Measurements from ENCODE around the gene NUB1.

The NUB1 gene

DNA sequence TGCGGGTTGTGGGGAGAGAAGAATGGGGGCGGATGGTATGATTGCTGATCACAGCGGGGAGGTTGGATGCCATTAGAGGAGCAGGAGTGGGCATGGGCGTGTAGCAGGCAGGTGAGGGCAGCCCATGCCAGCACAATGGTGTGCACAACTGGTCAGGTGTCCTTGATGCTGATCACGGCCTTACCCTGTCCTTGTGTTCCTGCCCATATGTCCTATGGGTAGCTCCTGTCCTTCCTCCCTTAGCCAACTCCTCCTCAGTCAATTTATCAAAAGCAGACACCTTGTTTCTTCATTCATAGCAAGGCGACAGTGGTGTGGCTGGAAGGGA lies 37.5 kb downstream of the NUB1 start:
- DNase-seq = no peak

DNA sequence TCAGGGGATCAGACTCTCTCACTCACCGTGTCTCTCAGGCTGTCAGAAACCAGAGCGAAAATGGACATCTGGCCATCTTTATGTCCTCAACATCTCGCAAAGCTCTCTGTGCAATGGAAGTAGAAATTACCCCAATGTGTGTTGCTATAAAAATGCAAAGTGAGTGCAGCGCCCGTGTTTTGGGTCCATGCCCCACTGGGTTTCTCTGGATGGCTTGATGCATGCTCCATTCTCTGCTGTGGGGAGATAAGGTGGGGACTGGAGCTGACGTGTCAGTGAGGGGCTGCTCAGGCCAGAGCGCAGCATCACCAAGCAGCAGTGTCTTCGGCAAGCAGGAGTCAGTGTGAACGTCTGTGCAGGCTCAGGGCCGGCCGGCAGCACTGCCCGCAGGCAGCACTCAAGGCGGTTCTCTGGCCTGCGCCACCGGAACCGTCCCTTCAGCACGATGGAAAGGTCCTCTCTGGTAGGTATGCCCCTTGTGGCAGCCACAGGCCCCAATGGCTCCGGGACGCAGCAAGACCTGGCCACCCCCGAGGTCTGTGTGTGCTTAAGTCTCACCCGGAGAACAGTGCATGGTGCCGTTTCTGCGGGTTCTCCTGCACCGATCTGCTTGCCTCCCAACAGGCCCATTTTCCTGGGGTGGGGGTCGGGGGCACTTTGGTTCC lies 38.1 kb downstream of the NUB1 start:
- no peak for DNase-seq

DNA sequence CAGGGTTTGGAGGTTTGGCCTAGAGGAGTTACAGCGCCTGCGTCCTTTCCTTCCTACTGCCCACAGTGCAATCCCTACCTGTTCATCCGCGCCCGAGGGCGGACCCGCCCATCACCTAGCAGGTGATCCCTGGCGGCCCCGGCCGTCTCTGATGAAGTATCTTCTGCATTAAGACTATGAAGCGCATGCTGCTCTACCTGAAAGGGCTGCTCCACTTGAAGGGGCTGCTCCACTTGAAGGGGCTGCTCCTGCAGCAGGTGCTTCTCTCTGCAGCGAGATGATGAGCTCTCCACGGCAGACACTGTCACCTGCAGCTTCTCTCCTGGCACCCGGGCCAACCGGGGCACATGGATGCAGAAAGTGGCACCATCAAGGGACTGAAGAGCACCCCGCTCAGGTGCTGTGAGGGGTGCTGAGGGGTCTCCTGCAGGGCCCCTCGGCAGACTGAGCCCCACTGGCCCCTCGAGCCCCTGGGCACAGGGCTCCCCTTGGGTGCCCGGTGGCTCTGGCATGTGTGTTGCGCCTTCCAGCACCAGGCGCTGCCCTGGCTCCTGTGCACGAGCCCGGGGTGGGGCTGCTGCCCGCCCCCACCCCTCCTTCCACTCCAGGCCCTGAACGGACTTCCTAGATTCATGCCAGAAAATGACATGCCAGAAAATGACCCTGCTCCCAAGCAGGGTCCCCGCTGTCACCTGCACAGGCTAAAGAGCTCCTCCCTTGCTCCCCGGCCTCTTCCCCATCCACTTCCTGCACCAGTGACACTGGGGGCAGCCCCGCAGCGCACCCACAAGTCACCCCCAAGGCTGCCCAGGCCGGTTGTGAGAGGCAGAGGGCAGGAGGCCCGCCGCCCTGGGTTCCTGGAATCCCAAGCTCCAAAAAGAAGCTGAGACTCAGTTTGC lies 38.8 kb downstream of the NUB1 start:
- DNase-seq = no peak

DNA sequence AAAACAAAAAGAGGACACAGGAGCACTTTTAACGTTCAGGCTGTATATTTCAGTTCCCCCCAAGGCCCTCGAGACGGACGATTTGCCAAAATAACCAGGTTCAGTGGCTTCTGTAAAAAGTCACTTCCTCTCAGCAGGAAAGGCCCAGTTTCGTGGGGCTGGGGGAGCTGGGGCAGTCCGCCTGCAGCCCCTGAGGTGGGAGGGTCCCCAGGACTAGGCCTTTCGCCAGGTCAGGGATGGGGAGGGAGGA lies 39.4 kb downstream of the NUB1 start:
- no peak for DNase-seq

DNA sequence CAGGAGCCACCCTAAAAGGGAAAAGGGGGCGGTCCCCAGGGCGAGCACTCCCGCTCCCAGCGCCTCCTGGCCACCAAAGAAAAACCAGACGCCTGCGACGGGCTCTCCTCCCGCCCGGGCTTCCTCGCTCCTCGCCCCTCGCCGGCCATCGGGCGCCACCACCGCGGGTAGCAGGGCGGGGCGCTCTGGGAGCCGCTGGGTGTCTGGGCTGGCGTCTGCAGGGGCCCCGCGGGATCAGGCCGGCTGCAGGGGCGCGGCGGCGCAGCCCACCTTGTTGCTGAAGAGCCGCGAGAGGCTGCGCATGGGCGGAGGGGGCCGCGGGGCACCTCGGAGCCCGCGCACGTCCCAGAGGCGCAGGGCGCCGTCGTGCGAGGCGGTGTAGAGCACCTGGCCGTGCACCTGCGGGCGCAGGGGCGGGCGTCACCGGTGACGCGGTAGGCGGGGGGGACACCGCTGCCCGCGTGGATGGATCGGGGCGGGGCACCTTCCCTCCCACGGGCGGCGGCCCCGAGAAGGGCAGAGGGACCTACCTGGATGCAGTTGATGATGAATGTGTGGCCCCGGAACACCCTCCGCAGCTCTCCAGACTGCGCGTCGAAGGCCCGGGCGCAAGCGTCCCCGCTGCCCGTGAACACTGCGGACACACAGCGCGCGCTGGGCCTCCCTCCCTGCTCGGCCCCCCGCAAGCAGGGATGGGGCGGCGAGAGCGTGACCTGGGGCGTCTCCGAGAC lies 39.9 kb downstream of the NUB1 start:
- DNase-seq = peak; percentile 36

DNA sequence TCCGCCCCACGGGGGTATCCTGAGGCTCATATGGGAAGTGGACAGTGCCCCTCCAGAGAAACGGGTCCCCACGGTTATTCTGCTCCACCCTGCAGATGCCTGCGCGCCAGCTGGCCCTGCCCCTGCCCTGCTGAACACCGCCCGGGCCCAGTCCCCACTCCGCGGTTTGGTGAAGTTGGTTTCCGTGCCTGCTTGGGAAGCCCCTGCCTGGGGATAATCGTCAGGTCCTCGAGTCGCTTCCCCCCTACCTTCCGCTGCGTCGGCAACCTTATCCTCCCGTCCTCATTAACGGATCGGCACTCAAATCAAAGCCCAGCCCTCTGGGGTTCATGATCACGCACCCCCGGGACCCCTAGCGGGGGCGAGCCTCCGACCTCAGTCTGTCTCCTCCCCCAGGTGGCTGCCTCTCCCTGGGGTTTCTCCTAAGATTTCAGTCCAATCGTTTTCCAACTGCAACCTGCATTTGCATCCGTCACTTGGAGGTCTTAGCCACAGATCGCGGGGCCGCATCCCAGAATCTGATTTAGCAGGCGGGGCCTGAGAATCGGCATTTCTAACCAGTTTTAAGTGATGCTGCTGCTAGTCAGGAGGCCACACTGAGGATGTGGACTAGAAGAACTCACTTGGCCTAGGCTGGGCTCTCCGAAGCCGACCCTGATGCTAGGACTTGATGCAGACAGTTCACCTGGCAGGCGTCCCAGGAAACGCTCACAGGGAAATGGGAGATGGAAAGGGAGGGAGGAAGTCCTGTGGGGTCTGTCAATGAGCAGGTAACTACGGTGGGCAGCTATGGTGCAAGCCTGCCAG lies 40.7 kb downstream of the NUB1 start:
- DNase-seq = no peak

DNA sequence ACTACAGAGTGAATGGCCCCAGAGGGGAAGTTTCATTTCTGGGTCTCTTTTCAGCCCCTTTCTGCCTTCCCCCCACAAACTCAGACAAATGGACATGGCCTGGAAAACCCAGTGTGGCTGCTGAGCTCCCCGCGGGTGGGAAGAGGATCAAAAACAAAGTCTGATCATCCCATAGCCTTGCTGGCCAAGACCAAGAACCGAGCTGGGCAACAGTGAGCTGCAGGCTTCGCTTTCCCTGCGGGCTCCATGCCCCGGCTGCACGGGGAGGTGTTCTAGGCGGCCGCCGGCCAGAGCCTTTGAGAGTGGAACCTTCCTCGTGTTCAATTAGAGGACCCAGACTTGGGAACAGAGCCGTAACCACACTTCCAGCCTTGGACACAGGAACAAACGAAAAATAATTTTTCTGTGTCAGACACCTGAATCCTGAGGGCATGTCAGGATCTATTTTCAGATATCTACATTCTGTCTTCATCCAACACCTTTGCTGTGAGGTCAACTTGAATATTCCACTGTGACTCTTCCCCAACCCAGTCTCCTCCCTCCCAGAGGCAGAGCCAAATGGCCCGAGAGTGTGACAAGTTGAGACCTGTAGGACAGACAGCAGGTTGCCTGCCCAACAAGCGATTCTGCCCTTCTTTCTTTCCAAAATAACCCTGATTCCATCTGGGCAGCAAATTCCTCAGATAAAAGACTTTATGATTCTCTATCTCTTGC lies 42.2 kb downstream of the NUB1 start:
- DNase-seq = no peak

DNA sequence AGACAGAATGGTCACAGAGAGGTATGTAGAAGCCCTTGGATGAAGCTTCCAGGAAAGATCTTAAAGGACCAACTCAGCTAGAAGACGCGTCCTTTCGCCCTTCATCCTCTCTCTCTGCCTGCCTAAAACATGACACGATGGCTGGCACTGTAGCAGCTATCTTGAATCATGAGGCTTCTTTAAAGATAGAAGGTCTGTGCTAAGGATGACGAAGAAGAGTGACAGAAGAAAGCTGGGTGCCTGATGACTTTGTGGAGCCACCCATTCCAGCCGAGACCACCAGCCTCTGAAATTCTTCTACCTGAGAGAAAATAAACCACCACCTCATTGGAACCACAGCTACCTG lies 42.7 kb downstream of the NUB1 start:
- no peak for DNase-seq

DNA sequence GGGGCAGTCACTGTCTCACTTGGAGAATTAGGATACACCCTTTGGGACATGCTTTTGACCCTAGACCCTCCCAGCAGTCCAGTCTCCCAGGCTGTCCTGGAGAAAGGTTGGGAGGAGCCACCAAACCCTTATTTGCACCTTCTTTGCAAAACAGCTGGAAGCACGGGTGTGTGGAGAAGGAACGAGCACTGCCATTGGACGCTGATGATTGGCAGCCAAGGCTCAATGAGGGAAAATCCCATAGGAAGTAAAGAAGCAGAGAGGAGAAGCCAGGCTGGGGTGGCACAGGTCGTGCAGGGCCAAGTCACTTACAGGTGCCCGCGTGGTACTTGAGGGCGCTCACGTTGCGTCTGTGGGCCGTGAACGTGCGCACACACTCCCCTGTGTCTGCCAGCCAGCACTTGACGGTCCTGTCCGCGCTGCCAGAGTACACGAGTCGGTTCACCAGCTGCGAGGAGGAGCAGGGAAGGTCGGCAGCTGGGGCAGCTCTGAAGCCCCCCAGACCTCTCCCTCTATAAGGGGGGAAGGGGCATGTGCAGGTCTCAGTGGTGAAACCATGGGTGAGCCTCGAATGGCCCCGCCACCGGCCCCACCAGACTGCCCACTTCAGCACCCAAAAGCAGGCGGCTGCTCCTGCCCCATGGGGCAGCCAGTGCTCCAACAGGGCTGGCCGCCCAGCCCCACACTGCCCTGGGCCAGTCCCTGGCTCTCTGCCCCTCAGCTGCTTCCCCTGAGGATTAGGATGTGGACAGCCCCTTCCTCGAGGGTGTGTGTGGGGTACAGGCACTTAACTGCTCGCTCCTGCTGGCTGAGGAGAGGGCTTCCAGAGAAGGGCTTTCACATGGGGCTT lies 43.4 kb downstream of the NUB1 start:
- DNase-seq = no peak

DNA sequence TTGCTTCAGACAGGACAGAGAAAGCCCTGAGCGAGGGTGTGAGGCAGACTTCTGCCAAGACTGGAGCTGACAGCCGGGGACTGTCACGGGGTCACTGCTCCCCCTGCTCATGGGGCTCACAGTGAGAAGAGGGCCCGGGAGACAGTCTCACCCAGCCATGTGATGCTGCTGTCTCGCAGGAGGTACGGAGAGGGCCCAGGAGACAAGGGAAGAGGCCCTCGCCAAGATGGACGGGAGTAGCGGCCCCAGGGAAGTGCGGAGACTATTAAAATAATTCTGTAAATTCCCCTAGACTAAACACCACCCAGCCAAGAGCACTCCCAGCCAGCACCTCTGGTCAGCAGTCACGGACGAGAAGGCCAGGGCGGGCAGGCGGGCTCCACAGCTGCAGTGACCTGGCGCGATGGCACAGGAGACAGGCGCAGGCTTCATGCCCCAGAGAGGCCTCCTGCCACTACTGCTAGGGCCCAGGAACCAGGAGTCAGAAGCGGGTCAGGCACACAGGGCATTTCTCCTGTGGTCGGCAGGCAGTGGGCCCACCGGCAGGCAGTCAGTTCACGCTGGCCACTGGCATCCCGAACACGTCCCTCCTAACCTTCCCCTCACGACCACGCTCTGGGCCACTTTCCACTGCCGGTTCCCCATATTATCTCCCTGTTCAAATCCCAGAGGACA lies 44.2 kb downstream of the NUB1 start:
- DNase-seq = no peak

DNA sequence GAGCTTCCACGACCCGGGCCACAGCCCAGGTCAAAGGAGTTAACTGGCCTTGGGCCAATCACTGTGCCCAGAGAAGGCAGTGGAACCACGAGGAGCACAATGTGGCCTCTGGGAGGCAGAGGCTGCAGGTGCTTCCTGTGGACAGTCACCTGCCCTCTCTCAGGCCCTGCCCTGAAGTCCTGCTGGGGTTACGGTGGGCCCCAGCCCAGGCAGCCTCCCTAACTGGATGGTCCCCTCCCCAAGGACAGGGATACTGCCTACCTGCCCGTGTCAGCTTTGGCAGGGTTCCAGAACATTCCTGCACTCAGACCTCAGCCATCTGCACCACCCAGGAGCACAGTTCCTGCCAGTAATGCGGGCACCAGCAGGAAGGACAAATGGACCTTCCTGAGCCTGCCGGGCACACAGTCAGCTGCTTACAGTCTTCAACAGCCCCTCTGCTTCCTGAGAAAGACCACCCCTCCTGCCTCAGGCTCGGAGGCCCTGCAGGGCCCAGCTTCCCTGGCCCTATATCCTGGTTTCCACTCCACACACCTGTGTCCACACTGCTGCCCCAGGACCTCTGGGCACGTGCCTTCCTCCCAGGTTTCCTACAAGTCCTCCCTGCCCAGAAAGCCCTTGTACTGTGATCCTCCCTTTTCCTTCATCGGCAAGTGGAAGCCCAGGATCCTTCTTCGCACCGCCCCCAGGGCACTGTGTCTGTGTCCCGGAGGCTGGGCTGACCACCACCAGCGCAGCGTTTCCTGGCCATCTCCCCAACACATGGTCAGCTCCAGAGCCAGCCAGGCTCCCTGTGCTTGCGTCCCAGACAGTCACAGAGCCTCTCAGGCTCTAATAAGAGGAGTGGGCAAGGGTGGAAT lies 44.9 kb downstream of the NUB1 start:
- no peak for DNase-seq

DNA sequence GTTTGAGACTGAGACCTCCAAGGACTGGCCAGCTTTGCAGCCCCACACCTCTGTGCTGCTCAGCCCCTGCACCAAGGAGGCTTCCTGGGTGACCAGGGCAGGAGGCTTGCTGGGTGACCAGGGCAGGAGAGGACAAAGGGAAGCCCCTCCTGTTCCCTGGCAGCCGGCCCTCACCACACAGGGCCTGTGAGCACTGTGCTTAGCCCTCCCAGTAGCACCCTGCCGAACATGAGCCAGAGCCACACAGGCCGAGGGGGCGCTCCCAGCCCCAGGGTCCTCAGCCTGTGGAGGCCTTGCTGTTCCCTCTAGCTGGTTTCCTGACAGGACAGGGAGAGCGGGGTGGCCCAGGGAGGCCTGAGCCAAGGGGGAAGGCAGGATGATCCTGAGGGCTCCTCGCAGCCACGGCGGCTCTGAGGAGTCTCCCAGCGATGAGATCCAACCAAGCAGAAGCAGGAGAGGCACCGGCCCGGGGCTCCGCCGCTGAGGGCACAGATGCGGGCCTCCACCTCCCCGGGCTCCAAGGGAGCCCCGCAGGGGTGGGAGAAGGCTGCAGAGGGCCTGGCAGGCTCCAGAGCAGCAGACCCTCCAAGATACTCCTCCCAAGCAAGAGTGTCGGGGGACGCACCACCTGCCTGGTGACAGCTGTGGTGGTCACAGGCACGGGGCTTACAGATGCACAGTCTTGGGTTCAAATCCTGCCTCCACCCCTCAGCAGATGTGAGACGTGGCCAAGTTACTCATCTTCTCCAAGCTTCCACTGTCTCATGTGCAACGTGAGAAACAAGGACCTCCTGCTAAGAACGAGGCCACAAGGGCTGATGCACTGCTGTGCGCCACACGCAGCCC lies 45.8 kb downstream of the NUB1 start:
- DNase-seq = no peak

DNA sequence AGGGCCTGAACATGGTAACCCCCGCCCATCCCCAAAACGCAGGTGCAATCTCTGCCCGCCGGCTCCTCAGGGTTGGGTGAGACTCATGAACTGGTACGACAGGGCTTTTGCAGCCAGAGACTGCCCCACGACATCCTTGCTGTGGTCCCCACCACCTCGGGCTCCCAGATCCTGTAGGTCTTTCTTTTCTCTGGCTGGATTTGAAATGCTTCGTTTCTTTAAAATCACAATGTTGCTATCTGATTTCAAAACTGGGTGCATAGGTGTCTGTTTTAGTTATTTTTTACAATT lies 46.3 kb downstream of the NUB1 start:
- no peak for DNase-seq

DNA sequence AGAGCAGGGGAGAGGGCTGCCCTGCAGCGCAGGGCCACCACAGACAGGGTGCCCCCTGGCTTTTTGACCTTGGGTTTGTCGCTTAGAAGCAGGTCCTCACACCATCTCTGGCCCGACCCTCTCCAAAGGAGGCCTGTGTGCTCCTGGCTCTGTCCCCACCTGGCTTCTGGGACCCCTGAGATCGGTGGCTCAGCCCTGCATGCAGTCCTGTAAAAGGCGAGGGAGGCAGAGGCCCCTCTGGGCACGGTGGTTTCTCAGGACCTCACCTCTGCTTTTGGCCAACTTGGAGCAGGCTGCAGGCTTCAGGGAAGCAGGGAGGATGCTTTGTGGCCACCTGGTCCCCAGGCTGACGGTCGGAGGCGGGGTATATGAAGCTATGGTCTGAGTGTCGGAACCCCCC lies 46.8 kb downstream of the NUB1 start:
- no peak for DNase-seq

DNA sequence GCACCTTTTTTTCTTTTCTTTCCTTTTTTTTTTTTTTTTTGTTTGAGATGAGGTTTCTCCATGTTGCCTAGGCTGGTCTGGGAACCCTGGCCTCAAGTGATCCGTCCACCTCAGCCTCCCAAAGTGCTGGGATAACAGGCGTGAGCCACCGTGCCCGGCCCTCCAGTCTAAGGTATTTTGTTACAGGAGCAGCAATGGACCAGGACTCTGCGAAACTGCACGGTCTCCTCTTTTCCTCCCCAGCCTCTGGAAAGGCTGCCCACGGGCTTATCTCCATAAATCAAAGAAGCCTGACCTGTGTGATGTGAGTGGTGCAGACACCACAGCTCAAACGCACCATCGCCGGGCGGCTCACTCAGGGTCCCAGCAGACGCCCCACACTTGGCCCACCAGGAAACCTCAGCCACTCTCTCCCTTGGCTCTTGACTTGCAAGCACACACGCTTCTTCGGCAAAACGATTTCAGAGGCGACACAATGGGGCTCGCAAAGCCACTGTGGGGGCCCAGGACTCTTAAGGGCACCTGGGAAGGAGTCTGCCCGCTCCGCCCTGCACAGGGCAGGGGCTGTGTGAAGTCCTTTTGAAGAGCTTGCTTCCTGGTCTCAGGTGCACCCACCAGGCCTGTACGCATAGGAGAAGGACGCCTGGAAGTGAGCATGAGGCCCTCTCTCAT lies 47.6 kb downstream of the NUB1 start:
- no peak for DNase-seq

DNA sequence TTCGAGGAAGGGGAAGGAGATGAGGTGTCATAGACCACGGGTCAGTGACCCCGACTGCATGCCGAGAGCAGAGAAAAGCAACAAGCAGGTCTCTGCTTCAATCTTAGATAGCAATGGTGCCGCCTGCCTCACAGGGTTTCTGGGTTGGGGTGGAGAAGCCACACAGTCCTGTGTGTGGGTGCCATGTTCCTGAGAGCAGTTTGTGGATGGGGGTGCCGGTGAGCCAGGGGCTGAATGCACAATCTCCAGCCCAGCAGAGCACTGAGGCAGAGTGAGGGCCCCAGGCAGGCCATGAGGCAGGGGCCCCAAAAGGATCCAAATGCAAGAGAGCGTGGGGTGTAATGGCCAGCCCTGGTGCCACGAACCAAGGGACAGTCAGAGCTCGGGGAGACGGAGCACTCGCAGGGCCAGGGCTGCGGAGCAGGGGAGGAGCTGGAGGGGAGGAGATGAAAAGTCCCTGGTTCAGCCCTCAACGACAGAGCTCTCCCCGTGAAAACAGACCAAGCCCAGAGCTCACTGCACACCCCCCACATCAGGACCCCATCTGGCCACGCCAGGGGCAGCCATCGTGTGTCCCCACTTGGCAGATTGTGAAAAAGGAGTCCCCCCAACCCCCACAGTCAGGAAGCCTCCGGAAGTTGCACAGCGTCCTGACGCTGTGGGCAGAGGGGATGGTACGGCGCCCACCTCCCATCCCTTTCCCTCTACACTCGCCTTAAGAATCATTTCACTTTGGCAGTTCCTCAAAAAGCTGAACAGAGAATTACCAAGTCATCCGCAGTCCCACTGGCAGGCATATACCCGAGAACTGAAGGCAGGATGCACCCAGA lies 48.4 kb downstream of the NUB1 start:
- no peak for DNase-seq

DNA sequence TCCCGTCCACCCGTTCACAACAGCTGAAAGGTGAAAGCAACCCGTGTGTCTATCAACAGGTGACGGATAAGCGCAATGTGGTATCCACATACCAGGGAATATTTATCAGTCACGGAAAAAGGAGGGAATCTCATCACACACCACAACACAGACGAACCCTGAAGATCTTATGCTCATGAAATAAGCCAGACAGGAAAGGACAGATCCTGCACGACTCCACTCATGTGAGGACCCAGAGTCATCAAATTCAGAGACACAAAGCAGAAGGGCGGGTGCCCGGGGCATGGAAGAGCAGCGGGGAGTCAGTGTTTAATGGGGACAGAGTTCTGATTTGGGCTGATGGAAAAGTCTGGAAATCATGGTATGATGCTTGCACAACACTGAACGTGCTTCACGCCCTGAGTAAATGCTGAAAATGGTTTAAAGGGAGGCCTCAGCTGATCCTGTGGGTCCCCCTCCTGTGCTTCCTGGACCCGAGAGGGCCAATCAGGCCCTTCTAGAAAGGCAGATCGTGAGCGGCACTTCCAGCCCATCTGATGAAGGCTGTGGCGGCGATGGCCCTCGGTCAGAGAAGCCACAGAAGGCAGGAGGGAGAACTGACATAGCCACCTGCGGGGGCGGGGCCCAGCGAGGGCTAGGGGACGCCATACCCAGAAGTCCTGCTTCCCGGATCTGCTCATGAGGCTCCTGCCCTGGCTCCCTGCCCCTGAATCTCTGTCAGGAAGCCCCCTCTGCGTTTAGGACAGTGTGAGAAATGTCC lies 49.2 kb downstream of the NUB1 start:
- DNase-seq = no peak

Data from right hindlimb (tissue), 1 donor.